ENCODE measurements around the gene TBRG1.

TBRG1 gene

GRCh38 chr11:124622531-124623451 lies at the start of gene TBRG1:
Gene TBRG1 (plus strand): TSS chr11:124622864. CDS start chr11:124623084, 220 bp downstream.
- H3K27ac Mint-ChIP-seq (ENCODE audit: low read depth), result peak within 1 kb of the TSS; percentile 96
- peaks cover 20% of the 10 kb centered on the region for H3K27me3 Mint-ChIP-seq
- ATAC-seq (replicated peaks; ENCODE audit: extremely low read depth, poor library complexity, severe bottlenecking), result peak; percentile 97
- peak within 1 kb of the TSS; percentile 94 for H3K4me3 Mint-ChIP-seq
- DNase-seq (ENCODE audit: low spot score in 2 of 2), result peak; percentile 54 to 69
- no peaks in the 10 kb centered on the region for H3K9me3 Mint-ChIP-seq
- H3K36me3 Mint-ChIP-seq (ENCODE audit: insufficient read depth), result peaks cover 19% of the 10 kb centered on the region
- peaks cover 43% of the 10 kb centered on the region for H3K4me1 Mint-ChIP-seq

- H3K36me3 Mint-ChIP-seq (ENCODE audit: insufficient read depth), result peaks cover 2% of the 10 kb centered on the region
- H3K4me3 Mint-ChIP-seq, result no peak overlapping the region
- DNase-seq (ENCODE audit: low spot score in 2 of 2) (no peak), ATAC-seq (replicated peaks; ENCODE audit: extremely low read depth, poor library complexity, severe bottlenecking) (no peak)
- H3K27me3 Mint-ChIP-seq, result peaks cover 62% of the 10 kb centered on the region
- H3K4me1 Mint-ChIP-seq, result no peaks in the 10 kb centered on the region
- H3K27ac Mint-ChIP-seq (ENCODE audit: low read depth), result no peak overlapping the region
- no peaks in the 10 kb centered on the region for H3K9me3 Mint-ChIP-seq
Observed at GRCh38 chr11:124577716-124578427, 44.8 kb upstream of the TBRG1 start.

GRCh38 chr11:124578761-124579160 lies 43.9 kb upstream of the TBRG1 start:
- Mint-ChIP-seq H3K4me1 (no peaks in the 10 kb centered on the region), H3K27me3 (peaks cover 53% of the 10 kb centered on the region), H3K4me3 (no peak overlapping the region), H3K9me3 (no peaks in the 10 kb centered on the region), H3K27ac (ENCODE audit: low read depth) (no peak overlapping the region), H3K36me3 (ENCODE audit: insufficient read depth) (peaks cover 2% of the 10 kb centered on the region)
- ATAC-seq (replicated peaks; ENCODE audit: extremely low read depth, poor library complexity, severe bottlenecking) (no peak), DNase-seq (ENCODE audit: low spot score in 2 of 2) (no peak)

GRCh38 chr11:124581817-124582216 lies 40.8 kb upstream of the TBRG1 start:
- no peak for ATAC-seq (replicated peaks; ENCODE audit: extremely low read depth, poor library complexity, severe bottlenecking)

GRCh38 chr11:124582565-124582964 lies 40.1 kb upstream of the TBRG1 start:
- no peak overlapping the region for H3K4me3 Mint-ChIP-seq
- H3K9me3 Mint-ChIP-seq, result no peaks in the 10 kb centered on the region
- peaks cover 2% of the 10 kb centered on the region for H3K36me3 Mint-ChIP-seq (ENCODE audit: insufficient read depth)
- peaks cover 42% of the 10 kb centered on the region for H3K27me3 Mint-ChIP-seq
- H3K4me1 Mint-ChIP-seq, result no peaks in the 10 kb centered on the region
- DNase-seq (ENCODE audit: low spot score in 2 of 2) (no peak), ATAC-seq (replicated peaks; ENCODE audit: extremely low read depth, poor library complexity, severe bottlenecking) (no peak)
- H3K27ac Mint-ChIP-seq (ENCODE audit: low read depth), result no peak overlapping the region

More at GRCh38 chr11:124581817-124582216, 40.8 kb upstream of the TBRG1 start:
- Mint-ChIP-seq H3K9me3 (no peaks in the 10 kb centered on the region), H3K27ac (ENCODE audit: low read depth) (no peak overlapping the region), H3K4me1 (no peaks in the 10 kb centered on the region), H3K36me3 (ENCODE audit: insufficient read depth) (peaks cover 2% of the 10 kb centered on the region), H3K4me3 (no peak overlapping the region), H3K27me3 (peaks cover 42% of the 10 kb centered on the region)
- DNase-seq (ENCODE audit: low spot score in 2 of 2), result no peak

- H3K9me3 Mint-ChIP-seq, result no peaks in the 10 kb centered on the region
- no peak for DNase-seq (ENCODE audit: low spot score in 2 of 2)
- peaks cover 42% of the 10 kb centered on the region for H3K27me3 Mint-ChIP-seq
- no peak overlapping the region for H3K4me3 Mint-ChIP-seq
- H3K27ac Mint-ChIP-seq (ENCODE audit: low read depth), result no peak overlapping the region
- H3K36me3 Mint-ChIP-seq (ENCODE audit: insufficient read depth), result peaks cover 2% of the 10 kb centered on the region
- ATAC-seq (replicated peaks; ENCODE audit: extremely low read depth, poor library complexity, severe bottlenecking), result no peak
- H3K4me1 Mint-ChIP-seq, result no peaks in the 10 kb centered on the region
Observed at GRCh38 chr11:124583781-124584180, 38.9 kb upstream of the TBRG1 start.

- Mint-ChIP-seq H3K36me3 (ENCODE audit: insufficient read depth) (peaks cover 2% of the 10 kb centered on the region), H3K9me3 (no peaks in the 10 kb centered on the region), H3K4me3 (no peak overlapping the region), H3K27ac (ENCODE audit: low read depth) (no peak overlapping the region), H3K27me3 (peaks cover 52% of the 10 kb centered on the region), H3K4me1 (no peaks in the 10 kb centered on the region)
- no peak for ATAC-seq (replicated peaks; ENCODE audit: extremely low read depth, poor library complexity, severe bottlenecking)
- no peak for DNase-seq (ENCODE audit: low spot score in 2 of 2)
Observed at GRCh38 chr11:124584681-124585372, 37.8 kb upstream of the TBRG1 start.

- no peak overlapping the region for H3K27ac Mint-ChIP-seq (ENCODE audit: low read depth)
- ATAC-seq (replicated peaks; ENCODE audit: extremely low read depth, poor library complexity, severe bottlenecking) (no peak), DNase-seq (ENCODE audit: low spot score in 2 of 2) (no peak)
- H3K4me3 Mint-ChIP-seq, result no peak overlapping the region
- no peaks in the 10 kb centered on the region for H3K9me3 Mint-ChIP-seq
- H3K27me3 Mint-ChIP-seq, result peaks cover 54% of the 10 kb centered on the region
- peaks cover 2% of the 10 kb centered on the region for H3K36me3 Mint-ChIP-seq (ENCODE audit: insufficient read depth)
- H3K4me1 Mint-ChIP-seq, result no peaks in the 10 kb centered on the region
Observed at GRCh38 chr11:124586238-124586860, 36.3 kb upstream of the TBRG1 start.

GRCh38 chr11:124591430-124591829 lies 31.2 kb upstream of the TBRG1 start:
- Mint-ChIP-seq H3K27ac (ENCODE audit: low read depth) (no peak overlapping the region), H3K4me3 (no peak overlapping the region)

GRCh38 chr11:124592627-124593026 lies 30.0 kb upstream of the TBRG1 start:
- DNase-seq (ENCODE audit: low spot score in 2 of 2), result no peak
- H3K36me3 Mint-ChIP-seq (ENCODE audit: insufficient read depth), result no peaks in the 10 kb centered on the region
- H3K9me3 Mint-ChIP-seq, result no peaks in the 10 kb centered on the region
- no peak overlapping the region for H3K4me3 Mint-ChIP-seq
- H3K27me3 Mint-ChIP-seq, result peaks cover 63% of the 10 kb centered on the region
- no peaks in the 10 kb centered on the region for H3K4me1 Mint-ChIP-seq
- no peak for ATAC-seq (replicated peaks; ENCODE audit: extremely low read depth, poor library complexity, severe bottlenecking)
- H3K27ac Mint-ChIP-seq (ENCODE audit: low read depth), result no peak overlapping the region

More at GRCh38 chr11:124591430-124591829, 31.2 kb upstream of the TBRG1 start:
- ATAC-seq (replicated peaks; ENCODE audit: extremely low read depth, poor library complexity, severe bottlenecking) (no peak), DNase-seq (ENCODE audit: low spot score in 2 of 2) (no peak)
- Mint-ChIP-seq H3K36me3 (ENCODE audit: insufficient read depth) (no peaks in the 10 kb centered on the region), H3K27me3 (peaks cover 63% of the 10 kb centered on the region), H3K4me1 (no peaks in the 10 kb centered on the region), H3K9me3 (no peaks in the 10 kb centered on the region)

GRCh38 chr11:124595302-124595701 lies 27.4 kb upstream of the TBRG1 start:
- Mint-ChIP-seq H3K36me3 (ENCODE audit: insufficient read depth) (no peaks in the 10 kb centered on the region), H3K4me3 (no peak overlapping the region), H3K27me3 (peaks cover 59% of the 10 kb centered on the region), H3K4me1 (no peaks in the 10 kb centered on the region), H3K27ac (ENCODE audit: low read depth) (no peak overlapping the region), H3K9me3 (no peaks in the 10 kb centered on the region)
- ATAC-seq (replicated peaks; ENCODE audit: extremely low read depth, poor library complexity, severe bottlenecking) (no peak), DNase-seq (ENCODE audit: low spot score in 2 of 2) (no peak)

GRCh38 chr11:124597626-124598025 lies 25.0 kb upstream of the TBRG1 start:
- Mint-ChIP-seq H3K9me3 (no peaks in the 10 kb centered on the region), H3K27ac (ENCODE audit: low read depth) (no peak overlapping the region), H3K4me3 (no peak overlapping the region), H3K27me3 (peaks cover 73% of the 10 kb centered on the region), H3K36me3 (ENCODE audit: insufficient read depth) (no peaks in the 10 kb centered on the region), H3K4me1 (no peaks in the 10 kb centered on the region)
- DNase-seq (ENCODE audit: low spot score in 2 of 2) (no peak), ATAC-seq (replicated peaks; ENCODE audit: extremely low read depth, poor library complexity, severe bottlenecking) (no peak)
